GM06990 (cell line): ENCODE data around the gene AP2A2.

ENCODE experiments used
- DNase-seq: peaks from one replicate; pipeline ENCODE4 v3.0.0-alpha.2; 2011; ENCODE audit not compliant: insufficient read length; ENCODE audit errors: extremely low read depth
- H3K27me3 ChIP-seq: replicated peaks from 2 replicates; pipeline ENCODE4 v1.6.0; 2011; ENCODE audit warnings: low read length; ENCODE audit not compliant: control insufficient read depth, insufficient read depth
- H3K36me3 ChIP-seq: 2 replicates; pipeline ENCODE4 v1.5.1; 2011; ENCODE audit warnings: low read length; ENCODE audit not compliant: control insufficient read depth, insufficient read depth
- H3K4me3 ChIP-seq: replicated peaks from 2 replicates; pipeline ENCODE4 v1.5.1; 2011; ENCODE audit warnings: low read depth, mild to moderate bottlenecking, control low read depth, low read length
- TF ChIP-seq, protein P1 (sequence below): IDR thresholded peaks from 2 replicates; pipeline ENCODE4 v1.5.1; 2011; ENCODE audit warnings: low read length, control low read depth, mild to moderate bottlenecking, inconsistent platforms; ENCODE audit not compliant: insufficient read depth, poor library complexity, severe bottlenecking

AP2A2 gene

DNA sequence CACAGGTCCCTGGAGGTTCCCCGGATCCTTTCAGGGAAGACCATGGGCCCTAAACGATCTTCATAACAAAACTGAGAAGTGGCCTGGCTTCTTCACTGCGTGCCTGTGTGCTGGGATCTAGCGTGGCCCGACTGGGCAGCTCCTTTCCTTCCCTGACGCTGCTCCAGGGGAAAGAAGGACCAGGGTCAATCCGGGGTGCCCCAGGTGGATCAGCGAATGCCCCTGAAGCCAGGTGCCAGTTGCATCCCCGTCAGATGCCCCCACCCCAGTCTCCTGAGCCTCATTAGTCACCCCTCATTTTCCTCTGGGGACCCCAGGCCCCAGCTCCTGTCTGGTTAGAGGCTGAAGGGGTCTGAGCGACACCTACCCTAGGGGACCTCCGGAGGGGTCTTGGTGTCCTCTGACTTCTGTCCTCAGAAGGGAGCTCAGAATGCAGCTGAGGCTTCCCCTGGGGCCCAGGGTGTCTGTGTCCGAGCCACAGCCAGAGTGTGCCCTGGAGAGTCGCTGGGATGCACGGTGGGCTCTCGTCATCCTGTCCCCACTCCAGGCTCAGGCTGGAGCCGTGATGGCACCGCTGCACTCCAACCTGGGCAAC, 129.5 kb downstream of the AP2A2 start:
- Histone ChIP-seq H3K27me3 (no peaks in the 10 kb centered on the region; the same call in 1 of the 2 replicates), H3K4me3 (no peak overlapping the region), H3K36me3 (no peaks in the 10 kb centered on the region)
- DNase-seq, result peak; percentile 0
- TF ChIP-seq, protein P1, sequence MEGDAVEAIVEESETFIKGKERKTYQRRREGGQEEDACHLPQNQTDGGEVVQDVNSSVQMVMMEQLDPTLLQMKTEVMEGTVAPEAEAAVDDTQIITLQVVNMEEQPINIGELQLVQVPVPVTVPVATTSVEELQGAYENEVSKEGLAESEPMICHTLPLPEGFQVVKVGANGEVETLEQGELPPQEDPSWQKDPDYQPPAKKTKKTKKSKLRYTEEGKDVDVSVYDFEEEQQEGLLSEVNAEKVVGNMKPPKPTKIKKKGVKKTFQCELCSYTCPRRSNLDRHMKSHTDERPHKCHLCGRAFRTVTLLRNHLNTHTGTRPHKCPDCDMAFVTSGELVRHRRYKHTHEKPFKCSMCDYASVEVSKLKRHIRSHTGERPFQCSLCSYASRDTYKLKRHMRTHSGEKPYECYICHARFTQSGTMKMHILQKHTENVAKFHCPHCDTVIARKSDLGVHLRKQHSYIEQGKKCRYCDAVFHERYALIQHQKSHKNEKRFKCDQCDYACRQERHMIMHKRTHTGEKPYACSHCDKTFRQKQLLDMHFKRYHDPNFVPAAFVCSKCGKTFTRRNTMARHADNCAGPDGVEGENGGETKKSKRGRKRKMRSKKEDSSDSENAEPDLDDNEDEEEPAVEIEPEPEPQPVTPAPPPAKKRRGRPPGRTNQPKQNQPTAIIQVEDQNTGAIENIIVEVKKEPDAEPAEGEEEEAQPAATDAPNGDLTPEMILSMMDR, result no peak

DNA sequence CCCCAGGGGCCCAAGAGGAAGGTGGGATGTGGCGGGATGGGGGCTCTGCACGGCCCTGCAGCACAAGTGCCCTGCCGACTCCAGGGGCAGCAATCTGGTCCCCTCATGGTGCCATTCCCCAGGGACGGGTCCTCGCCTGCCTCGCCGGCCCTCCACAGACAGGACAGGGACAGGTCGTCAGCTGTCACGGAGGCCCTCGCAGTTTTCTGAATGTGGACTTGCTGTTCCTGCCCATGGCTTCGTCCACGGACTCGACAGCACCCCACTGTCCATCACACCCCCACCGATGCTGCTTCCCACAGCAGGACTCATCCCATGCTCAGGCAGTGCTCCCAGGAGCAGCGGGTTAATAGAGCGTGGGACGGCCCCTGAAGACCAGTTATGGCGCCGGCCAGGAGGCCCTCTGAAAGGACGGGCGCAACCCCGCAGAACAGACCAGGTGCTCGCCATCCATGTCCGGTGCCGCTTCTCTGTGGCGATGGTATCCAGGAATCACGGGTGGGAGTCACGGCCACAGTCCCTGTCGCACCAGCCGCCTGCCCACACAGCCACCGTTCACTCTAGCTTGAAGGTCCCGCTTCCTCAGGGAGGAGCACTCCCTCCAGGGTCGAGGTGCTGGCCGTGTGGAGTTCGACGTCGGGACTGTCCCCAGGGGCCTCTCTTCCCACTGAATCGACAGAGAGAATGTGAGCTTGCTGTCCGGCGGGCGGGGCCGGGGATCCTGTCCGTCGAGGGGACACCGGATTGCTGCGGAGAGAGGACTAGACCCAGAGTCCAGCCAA, 130.5 kb downstream of the AP2A2 start:
- H3K36me3 ChIP-seq, result no peaks in the 10 kb centered on the region
- no peaks in the 10 kb centered on the region; the same call in 1 of the 2 replicates for H3K27me3 ChIP-seq
- no peak overlapping the region for H3K4me3 ChIP-seq
- DNase-seq, result peak; percentile 3
- TF ChIP-seq, protein P1, result no peak

DNA sequence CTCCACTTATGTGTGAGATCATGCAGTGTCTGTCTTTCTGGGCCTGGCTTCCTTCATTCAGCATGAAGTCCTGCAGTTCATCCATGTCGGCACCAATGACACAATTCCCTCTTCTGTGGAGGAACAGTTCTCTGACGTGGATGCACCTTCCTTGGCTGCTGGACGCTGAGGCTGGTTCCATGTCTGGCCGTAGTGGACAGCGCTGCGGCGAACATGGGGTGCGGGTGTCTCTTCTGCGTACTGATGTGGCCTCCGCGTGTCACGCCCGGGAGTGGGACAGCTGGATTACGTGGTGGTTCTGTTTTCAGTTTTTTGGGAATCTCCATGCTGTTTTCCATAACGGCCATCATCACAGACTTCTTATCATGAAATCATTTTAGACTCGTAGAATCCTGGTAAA, 132.1 kb downstream of the AP2A2 start:
- TF ChIP-seq, protein P1, result no peak

DNA sequence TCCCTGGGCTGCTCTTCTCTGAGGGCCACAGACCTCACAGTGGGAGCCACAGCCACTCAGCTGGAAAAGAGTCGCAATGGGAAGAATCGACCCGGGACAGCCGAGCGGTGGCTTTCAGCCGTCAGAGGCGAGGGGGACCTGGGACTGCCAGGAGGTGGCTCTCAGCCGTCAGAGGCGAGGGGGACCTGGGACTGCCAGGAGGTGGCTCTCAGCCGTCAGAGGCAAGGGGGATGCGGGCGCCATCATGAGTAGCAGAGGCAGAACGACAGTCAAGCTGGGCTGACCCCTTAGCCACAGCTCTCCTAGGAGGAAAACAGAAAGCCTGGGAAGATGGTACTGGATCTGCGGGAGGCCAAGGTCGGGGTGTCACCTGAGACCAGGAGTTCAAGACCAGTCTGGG, 134.1 kb downstream of the AP2A2 start:
- no peak for DNase-seq
- TF ChIP-seq, protein P1, result no peak
- H3K36me3 ChIP-seq, result no peaks in the 10 kb centered on the region
- no peaks in the 10 kb centered on the region for H3K27me3 ChIP-seq
- no peak overlapping the region for H3K4me3 ChIP-seq

More for the DNA sequence above, 132.1 kb downstream of the AP2A2 start:
- no peaks in the 10 kb centered on the region for H3K36me3 ChIP-seq
- no peaks in the 10 kb centered on the region; the same call in 1 of the 2 replicates for H3K27me3 ChIP-seq
- DNase-seq, result no peak
- no peak overlapping the region for H3K4me3 ChIP-seq

DNA sequence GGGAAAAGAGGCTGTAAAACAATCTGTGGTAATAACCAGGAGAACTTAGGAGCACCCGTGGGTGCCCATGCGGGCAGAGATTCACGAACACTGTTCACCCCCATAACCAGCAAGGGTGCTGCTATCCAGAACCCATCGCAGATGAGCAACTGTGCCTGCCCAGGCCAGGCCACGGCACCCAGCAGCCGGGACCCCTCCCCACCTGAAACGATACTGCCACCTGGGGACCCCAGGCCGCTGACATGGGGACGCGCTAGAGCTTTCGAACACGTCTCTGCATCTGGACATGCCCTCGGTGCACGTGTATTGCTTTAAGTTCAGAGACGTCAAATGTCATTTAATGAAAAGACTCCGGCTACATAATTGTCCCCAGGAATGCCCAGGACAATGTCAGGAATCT, 134.7 kb downstream of the AP2A2 start:
- DNase-seq, result no peak
- Histone ChIP-seq H3K36me3 (no peaks in the 10 kb centered on the region), H3K27me3 (no peaks in the 10 kb centered on the region), H3K4me3 (no peak overlapping the region)
- TF ChIP-seq, protein P1, result no peak
